GM13976 (cell line): ENCODE data around the gene GDAP1L1.
"Not testable (repeated sequence)": the region's sequence is repeated elsewhere in the genome, so short reads cannot be mapped to it uniquely, and the experiment has no call there.

Experiments
- DNase-seq: peaks from one replicate; pipeline ENCODE4 v3.0.0; 2012; ENCODE audit warnings: low spot score
- in situ Hi-C: fragments of 300-500 bp; cut with MboI; formaldehyde crosslinking; loops from one replicate; pipeline ENCODE4 v1.12.0; 2022; ENCODE audit warnings: low sequenced_read_pairs, mixed read lengths, inconsistent platforms; ENCODE audit not compliant: unreplicated experiment
- TF ChIP-seq, protein P1 (sequence below): IDR thresholded peaks from 2 replicates; pipeline ENCODE4 v1.5.1; 2012; ENCODE audit warnings: borderline replicate concordance, mild to moderate bottlenecking; ENCODE audit not compliant: insufficient read depth; ENCODE audit errors: extremely low read depth, missing control alignments, control extremely low read depth

GDAP1L1 gene

DNA sequence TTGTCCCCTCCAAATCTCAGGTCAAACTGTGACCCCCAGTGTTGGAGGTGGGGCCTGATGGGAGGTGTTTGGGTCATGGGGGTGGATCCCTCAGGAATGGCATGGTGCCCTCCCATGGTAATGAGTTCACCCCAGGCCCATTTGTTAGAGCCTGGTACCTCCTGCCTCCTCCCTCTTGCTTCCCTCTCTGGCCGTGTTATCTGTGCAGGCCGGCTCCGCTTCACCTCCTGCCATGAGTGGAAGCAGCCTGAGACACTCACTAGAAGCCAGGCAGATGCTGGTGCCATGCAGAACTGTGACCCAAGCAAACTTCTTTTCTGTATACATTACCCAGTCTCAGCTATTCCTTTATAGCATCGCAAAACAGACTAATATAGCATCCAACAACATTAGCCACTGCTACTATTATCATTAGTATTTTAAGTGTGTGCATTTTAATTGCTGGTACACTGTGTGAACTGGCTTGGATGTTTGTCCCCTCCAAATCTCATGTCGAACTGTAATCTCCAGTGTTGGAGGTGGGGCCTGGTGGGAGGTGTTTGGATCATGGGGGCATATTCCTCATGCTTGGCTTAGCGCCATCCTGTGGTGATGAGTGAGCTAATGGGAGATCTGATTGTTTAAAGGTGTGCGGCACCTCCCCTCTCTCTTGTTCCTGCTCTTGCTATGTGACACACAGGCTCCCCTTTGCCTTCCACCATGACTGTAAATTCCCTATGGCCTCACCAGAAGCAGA lies 24.3 kb upstream of the GDAP1L1 start:
- in situ Hi-C loops: no loop called here
- no peak for DNase-seq
- TF ChIP-seq, protein P1, sequence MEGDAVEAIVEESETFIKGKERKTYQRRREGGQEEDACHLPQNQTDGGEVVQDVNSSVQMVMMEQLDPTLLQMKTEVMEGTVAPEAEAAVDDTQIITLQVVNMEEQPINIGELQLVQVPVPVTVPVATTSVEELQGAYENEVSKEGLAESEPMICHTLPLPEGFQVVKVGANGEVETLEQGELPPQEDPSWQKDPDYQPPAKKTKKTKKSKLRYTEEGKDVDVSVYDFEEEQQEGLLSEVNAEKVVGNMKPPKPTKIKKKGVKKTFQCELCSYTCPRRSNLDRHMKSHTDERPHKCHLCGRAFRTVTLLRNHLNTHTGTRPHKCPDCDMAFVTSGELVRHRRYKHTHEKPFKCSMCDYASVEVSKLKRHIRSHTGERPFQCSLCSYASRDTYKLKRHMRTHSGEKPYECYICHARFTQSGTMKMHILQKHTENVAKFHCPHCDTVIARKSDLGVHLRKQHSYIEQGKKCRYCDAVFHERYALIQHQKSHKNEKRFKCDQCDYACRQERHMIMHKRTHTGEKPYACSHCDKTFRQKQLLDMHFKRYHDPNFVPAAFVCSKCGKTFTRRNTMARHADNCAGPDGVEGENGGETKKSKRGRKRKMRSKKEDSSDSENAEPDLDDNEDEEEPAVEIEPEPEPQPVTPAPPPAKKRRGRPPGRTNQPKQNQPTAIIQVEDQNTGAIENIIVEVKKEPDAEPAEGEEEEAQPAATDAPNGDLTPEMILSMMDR: no peak

DNA sequence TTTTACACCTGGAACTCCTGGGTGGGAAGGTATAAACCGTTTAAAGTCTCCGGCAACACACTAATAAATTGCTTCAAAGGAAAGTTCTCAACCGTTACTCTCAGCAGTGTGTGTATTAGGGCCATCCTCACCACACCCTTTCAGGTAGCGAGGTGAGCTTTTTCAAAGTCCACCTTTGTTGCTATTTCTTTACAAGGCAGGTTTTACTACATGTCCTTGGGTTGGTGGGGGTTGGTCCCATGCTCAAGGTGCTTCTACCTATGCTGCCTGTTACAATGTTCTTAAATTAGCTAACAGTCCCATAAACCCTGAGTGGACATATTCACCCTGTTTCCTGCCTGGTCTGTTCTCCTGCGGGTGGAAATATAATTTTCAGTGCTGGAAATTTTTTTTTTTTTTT lies 23.4 kb upstream of the GDAP1L1 start:
- TF ChIP-seq, protein P1: no peak
- in situ Hi-C loops: no loop called here
- no peak for DNase-seq

DNA sequence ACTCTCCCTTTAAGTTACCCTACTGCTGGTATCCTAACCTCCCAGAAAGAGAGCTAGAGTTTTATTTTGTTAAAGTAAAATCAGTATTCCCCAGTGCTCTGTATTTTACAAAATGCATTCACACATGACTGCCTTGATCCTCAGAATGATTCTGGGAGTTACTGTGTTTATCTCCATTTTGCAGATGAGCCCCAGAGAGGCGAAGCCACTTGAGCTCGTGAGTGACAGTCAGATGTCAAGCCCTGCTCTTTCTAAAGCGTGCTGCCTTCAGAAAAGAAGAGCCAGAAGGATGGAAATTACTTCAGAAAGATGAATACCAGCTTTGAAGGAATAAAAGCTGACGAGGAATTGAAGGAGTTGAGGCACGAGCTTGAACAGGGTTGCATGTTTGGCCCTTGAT lies 22.5 kb upstream of the GDAP1L1 start:
- TF ChIP-seq, protein P1: no peak
- no peak for DNase-seq
- in situ Hi-C loops: no loop called here

DNA sequence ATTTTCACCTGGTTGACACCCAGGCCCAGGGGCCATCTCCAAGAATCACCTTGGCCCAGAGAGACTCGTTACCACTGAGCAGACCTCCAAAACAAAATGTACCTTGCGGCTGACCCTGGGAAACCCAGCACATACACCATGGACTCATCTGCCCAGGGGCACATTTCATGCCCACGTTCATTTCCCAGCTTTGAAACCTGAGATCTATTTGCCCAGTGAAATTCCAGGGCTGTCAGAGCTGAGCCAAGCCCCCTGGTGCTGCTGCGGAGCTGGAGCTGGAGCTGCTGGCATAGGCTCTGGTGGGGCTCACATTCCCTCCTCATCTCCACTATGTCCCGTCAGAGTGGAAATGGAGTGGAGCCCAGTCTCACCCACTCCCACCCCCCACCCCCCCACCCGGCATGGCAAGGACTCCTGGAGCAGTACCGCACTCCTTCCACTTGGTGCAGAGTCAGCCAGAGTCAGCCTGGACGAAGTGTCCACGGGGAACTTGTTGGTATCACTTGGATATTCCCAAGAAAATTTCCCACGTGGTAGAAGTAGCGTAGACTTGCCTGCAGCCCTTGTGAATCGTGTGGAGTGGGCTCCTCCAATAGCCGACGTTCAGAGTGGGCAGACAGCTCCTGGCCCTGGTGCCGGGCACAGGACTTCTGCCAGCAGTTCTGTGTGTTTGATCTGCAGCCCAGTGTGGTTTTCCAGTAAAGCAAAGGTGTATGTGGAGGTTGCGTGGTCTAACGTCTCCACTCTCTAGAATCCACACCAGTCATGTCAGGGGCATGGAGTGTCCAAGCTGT lies 18.4 kb upstream of the GDAP1L1 start:
- in situ Hi-C loops: no loop called here
- no peak for DNase-seq
- TF ChIP-seq, protein P1: no peak

DNA sequence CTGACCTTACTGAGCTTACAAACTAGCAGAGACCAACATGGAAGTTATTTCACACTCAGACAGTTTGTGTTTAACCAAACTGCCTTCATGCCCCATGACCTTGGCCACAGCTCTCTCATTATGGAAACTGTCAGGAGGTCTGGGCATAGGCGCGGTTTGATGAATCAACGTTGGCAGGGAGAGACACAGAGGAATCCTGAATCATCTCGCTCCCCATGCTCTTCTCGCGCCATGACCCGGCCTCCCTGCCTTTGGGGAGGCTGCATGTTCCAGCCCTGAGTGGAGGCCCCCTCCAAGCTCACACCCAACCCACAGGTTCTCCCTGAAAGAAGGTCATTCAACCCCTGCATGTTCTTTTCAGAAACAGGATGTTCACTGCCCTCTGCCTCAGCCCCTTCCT lies 15.9 kb upstream of the GDAP1L1 start:
- DNase-seq: no peak
- in situ Hi-C loops: no loop called here
- TF ChIP-seq, protein P1: no peak

DNA sequence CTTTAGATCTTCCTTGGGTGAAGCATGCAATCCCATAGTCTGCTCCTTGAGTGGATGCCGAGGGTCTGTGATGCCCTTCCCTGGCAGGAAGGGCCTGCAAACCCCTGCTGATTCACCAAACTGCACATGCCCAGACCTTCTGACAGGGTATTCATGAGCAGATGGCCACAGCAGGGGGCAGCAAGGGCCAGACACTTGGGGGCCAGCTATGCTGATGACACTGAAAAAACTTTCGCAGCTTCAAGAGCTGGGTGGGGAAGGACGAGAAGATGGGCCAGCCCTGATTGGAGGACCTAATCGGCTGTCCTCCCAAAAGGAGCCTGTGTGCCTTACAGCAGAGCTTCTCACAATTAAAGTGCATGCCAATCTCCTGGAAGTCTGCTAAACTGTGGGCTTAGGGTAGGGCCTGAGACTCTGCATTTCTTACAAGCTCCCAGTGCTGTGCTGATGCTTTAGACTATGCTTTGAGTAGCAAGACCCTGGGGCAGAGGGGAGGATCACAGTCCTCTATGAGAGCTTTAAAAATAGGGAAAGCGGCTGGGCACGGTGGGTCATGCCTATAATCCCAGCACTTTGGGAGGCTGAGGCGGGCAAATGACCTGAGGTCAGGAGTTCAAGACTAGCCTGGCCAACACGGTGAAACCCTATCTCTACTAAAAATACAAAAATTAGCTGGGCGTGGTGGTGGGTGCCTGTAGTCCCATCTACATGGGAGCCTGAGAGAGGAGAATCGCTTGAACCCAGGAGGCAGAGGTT lies 15.2 kb upstream of the GDAP1L1 start:
- in situ Hi-C loops: no loop called here
- no peak for DNase-seq
- TF ChIP-seq, protein P1: no peak

DNA sequence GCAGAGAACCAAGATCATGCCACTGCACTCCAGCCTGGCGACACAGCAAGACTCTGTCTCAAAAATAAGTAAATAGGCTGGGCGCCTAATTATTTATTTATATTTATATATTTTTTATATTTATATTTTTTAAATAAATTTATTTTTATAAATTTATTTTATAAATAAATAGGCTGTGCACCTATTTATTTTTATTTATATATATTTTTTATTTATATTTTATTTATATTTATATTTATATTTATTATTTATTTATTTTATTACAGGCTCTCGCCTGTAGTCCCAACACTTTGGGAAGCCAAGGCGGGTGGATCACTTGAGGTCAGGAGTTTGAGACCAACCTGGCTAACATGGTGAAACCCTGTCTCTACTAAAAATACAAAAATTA lies 14.6 kb upstream of the GDAP1L1 start:
- DNase-seq, in situ Hi-C loops: not testable (repeated sequence)
